ENCODE data around the gene RRP1B. TPM values are rescaled to one million over a fixed set of nuclear protein-coding genes. Genes with fewer than 3 reads are reported as not detected.

RRP1B gene
- total and polyA plus RNA-seq, 2 experiments from 2014 or later, result 18.6 to 19.2 TPM

- Histone ChIP-seq H3K4me2 (no peak overlapping the region), H3K9me2 (replicated peaks; ENCODE audit: insufficient read depth) (no peaks in the 10 kb centered on the region), H3K79me2 (no peaks in the 10 kb centered on the region), H2AFZ (no peak overlapping the region), H3K4me3 (no peak overlapping the region), H3K9me3 (ENCODE audit: low read depth) (peaks cover 4% of the 10 kb centered on the region), H3K4me1 (ENCODE audit: insufficient read depth) (peaks cover 8% of the 10 kb centered on the region), H3K27ac (no peak overlapping the region), H4K20me1 (ENCODE audit: insufficient read depth, poor library complexity, severe bottlenecking) (no peaks in the 10 kb centered on the region), H3K27me3 (no peaks in the 10 kb centered on the region), H3K36me3 (replicated peaks; ENCODE audit: insufficient read depth, low read depth) (no peaks in the 10 kb centered on the region)
- TF ChIP-seq EZH2phosphoT487 (IDR thresholded peaks at IDR 0.05; ENCODE audit: low read depth, severe bottlenecking, unreplicated experiment) (no peak), EZH2 (IDR thresholded peaks at IDR 0.05; ENCODE audit: borderline replicate concordance) (no peak), CTCF (IDR thresholded peaks at IDR 0.05; ENCODE audit: poor library complexity) (no peak)
- 89% methylated on average over 4 of the region's 5 CpGs for WGBS (ENCODE audit: low lambda C conversion rate, missing lambda C conversion rate)
- no peak for DNase-seq (ENCODE audit: low spot score)
These were observed 26.9 kb upstream of the RRP1B start for GRCh38 chr21:43632373-43632905.

- no peak for DNase-seq (ENCODE audit: low spot score)
- 82% methylated on average over 5 of the region's 5 CpGs for WGBS (ENCODE audit: low lambda C conversion rate, missing lambda C conversion rate)
- no peak overlapping the region for H2AFZ ChIP-seq
- H3K79me2 ChIP-seq, result no peaks in the 10 kb centered on the region
- H3K4me1 ChIP-seq (ENCODE audit: insufficient read depth), result no peaks in the 10 kb centered on the region
- H3K4me3 ChIP-seq, result no peak overlapping the region
- no peaks in the 10 kb centered on the region for H3K9me3 ChIP-seq (ENCODE audit: low read depth)
- no peak overlapping the region for H3K4me2 ChIP-seq
- H3K9me2 ChIP-seq (replicated peaks; ENCODE audit: insufficient read depth), result no peaks in the 10 kb centered on the region
- H3K27ac ChIP-seq, result no peak overlapping the region
- H3K27me3 ChIP-seq, result no peaks in the 10 kb centered on the region
- TF ChIP-seq CTCF (IDR thresholded peaks at IDR 0.05; ENCODE audit: poor library complexity) (no peak), EZH2phosphoT487 (IDR thresholded peaks at IDR 0.05; ENCODE audit: low read depth, severe bottlenecking, unreplicated experiment) (no peak), EZH2 (IDR thresholded peaks at IDR 0.05; ENCODE audit: borderline replicate concordance) (no peak)
- H4K20me1 ChIP-seq (ENCODE audit: insufficient read depth, poor library complexity, severe bottlenecking), result no peaks in the 10 kb centered on the region
- H3K36me3 ChIP-seq (replicated peaks; ENCODE audit: insufficient read depth, low read depth), result no peaks in the 10 kb centered on the region
These were observed 24.7 kb upstream of the RRP1B start for GRCh38 chr21:43634618-43635017.

- Histone ChIP-seq H3K4me2 (no peak overlapping the region), H3K9me2 (replicated peaks; ENCODE audit: insufficient read depth) (no peaks in the 10 kb centered on the region), H3K27me3 (no peaks in the 10 kb centered on the region), H2AFZ (no peak overlapping the region), H3K36me3 (replicated peaks; ENCODE audit: insufficient read depth, low read depth) (no peaks in the 10 kb centered on the region), H3K4me3 (no peak overlapping the region), H4K20me1 (ENCODE audit: insufficient read depth, poor library complexity, severe bottlenecking) (no peaks in the 10 kb centered on the region), H3K4me1 (ENCODE audit: insufficient read depth) (peaks cover 4% of the 10 kb centered on the region), H3K27ac (no peak overlapping the region), H3K79me2 (no peaks in the 10 kb centered on the region), H3K9me3 (ENCODE audit: low read depth) (no peaks in the 10 kb centered on the region)
- DNase-seq (ENCODE audit: low spot score), result no peak
- TF ChIP-seq CTCF (IDR thresholded peaks at IDR 0.05; ENCODE audit: poor library complexity), result no peak
- TF ChIP-seq EZH2 (IDR thresholded peaks at IDR 0.05; ENCODE audit: borderline replicate concordance), result no peak
- TF ChIP-seq EZH2phosphoT487 (IDR thresholded peaks at IDR 0.05; ENCODE audit: low read depth, severe bottlenecking, unreplicated experiment), result no peak
- WGBS (ENCODE audit: low lambda C conversion rate, missing lambda C conversion rate), result 95% methylated on average over 7 of the region's 7 CpGs
These were observed 23.9 kb upstream of the RRP1B start for GRCh38 chr21:43635436-43635835.
